Neuron (in vitro differentiated cells): ENCODE results near the gene IQGAP1.

Experiments
- H2AFZ ChIP-seq: one replicate; pipeline ENCODE4 v1.6.1; 2013; ENCODE audit warnings: low read depth, mild to moderate bottlenecking, inconsistent platforms, low read length, moderate library complexity
- H3K27me3 ChIP-seq: one replicate; pipeline ENCODE4 v1.6.1; 2013; ENCODE audit warnings: low read length; ENCODE audit not compliant: insufficient read depth
- H3K36me3 ChIP-seq: one replicate; pipeline ENCODE4 v1.6.1; 2013; ENCODE audit warnings: low read length; ENCODE audit not compliant: insufficient read depth
- H3K4me1 ChIP-seq: one replicate; pipeline ENCODE4 v1.6.1; 2013; ENCODE audit warnings: low read length; ENCODE audit not compliant: insufficient read depth
- H3K4me3 ChIP-seq: 2 replicates; pipeline ENCODE4 v1.5.1; 2013; ENCODE audit warnings: mild to moderate bottlenecking, low read length, moderate library complexity
- H3K9me3 ChIP-seq: one replicate; pipeline ENCODE4 v1.6.1; 2013; ENCODE audit warnings: low read length

The IQGAP1 gene

DNA sequence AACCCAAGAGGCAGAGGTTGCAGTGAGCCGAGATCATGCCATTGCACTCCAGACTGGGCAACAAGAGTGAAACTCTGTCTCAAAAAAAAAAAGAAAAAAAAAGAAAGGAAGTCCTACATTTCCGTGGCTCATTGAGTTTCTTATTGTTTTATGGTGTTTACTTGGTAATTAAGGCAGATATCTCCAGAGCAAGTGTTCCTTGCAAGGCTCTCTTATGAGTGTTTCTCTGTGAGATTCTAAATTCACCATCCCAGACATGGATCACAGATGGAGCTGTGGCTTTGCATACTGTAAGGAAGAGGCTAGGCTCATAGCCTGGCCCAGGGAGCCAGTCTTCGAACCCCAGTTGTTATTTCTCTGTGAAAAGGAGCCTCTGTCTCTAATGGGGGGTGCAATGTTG is 53.0 kb downstream of the IQGAP1 start:
- Histone ChIP-seq H3K36me3 (peaks cover 50% of the 10 kb centered on the region), H3K4me3 (no peak overlapping the region), H2AFZ (no peak overlapping the region), H3K4me1 (no peaks in the 10 kb centered on the region), H3K9me3 (no peaks in the 10 kb centered on the region), H3K27me3 (no peaks in the 10 kb centered on the region)

DNA sequence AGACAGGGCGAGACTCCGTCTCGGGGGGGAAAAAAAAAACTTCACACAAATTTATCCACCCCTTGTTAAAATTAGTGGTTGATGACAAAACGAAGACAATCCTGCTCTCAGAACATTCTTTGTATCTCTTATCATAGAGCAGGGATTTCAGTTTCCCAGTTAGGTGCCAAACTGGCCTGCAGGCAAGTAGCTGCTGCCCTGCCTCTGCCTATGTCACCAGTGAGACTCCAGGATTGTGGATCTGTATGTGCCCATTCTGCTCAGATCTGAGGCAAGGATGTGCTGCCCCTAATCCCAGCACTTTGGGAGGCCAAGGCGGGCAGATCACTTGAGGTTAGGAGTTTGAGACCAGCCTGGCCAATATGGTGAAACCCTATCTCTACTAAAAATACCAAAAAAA is 54.4 kb downstream of the IQGAP1 start:
- H3K9me3 ChIP-seq = no peaks in the 10 kb centered on the region
- no peaks in the 10 kb centered on the region for H3K4me1 ChIP-seq
- H3K36me3 ChIP-seq = peaks cover 50% of the 10 kb centered on the region
- H2AFZ ChIP-seq = no peak overlapping the region
- H3K27me3 ChIP-seq = no peaks in the 10 kb centered on the region
- no peak overlapping the region for H3K4me3 ChIP-seq

DNA sequence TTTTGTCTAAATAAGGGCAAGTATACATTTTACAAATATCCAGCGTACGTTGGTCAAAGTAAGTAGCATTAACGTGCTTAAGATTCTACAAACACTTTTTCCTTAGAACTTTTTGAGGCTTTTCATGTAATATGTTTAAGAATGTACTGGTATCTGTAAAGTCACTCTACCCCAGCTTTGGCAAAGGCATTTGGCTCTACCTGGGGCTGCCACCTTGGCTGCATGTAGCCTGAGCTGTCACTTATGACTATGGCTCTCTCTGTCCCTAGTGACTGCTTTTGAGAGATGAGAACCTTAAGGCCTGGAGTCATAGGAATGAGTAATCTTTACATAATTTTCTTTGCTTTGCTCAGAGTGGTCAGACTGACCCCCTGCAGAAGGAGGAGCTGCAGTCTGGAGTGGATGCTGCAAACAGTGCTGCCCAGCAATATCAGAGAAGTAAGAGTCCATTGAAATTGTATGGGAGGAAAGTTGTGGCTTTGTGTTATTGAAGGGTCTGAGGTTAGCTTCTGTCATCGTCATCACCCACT is 61.2 kb downstream of the IQGAP1 start:
- Histone ChIP-seq H3K9me3 (peaks cover 3% of the 10 kb centered on the region), H2AFZ (no peak overlapping the region), H3K4me1 (no peaks in the 10 kb centered on the region), H3K4me3 (no peak overlapping the region), H3K27me3 (no peaks in the 10 kb centered on the region), H3K36me3 (peaks cover 66% of the 10 kb centered on the region)

DNA sequence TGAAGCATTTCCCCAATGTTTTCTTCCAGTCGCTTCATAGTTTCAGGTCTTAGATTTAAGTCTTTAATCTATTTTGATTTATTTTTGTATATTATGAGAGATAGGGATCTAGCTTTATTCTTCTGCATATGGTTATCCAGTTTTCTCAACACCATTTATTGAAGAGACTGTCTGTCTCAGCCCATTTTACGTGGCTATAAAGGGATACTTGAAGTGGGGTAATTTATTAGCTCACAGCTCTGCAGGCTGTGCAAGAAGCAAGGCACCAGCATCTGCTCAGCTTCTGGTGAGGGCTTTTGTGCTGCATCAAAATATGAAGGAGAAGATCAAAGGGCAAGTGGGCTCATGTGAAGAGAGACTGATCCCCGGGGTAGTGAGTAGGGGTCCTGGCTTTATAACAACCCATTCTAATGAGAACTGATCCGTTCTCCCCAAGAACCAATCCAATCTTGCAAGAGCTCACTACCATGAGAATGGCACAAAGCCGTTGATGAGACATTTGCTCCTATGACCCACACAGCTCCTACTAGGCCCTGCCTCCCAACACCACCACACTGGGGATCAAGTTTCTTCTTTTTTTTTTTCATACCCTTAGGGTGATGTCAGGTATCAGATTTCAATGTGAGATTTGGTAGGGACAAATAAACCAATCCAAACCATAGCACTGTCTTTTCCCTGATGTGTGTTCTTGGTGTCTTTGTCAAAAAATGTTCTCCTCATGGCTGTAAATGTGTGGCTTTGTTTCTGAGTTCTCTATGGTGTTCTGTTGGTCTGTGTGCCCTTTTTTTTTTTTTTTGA is 63.2 kb downstream of the IQGAP1 start:
- H3K9me3 ChIP-seq = peaks cover 3% of the 10 kb centered on the region
- peaks cover 71% of the 10 kb centered on the region for H3K36me3 ChIP-seq
- H2AFZ ChIP-seq = no peak overlapping the region
- no peaks in the 10 kb centered on the region for H3K27me3 ChIP-seq
- no peaks in the 10 kb centered on the region for H3K4me1 ChIP-seq
- H3K4me3 ChIP-seq = no peak overlapping the region

DNA sequence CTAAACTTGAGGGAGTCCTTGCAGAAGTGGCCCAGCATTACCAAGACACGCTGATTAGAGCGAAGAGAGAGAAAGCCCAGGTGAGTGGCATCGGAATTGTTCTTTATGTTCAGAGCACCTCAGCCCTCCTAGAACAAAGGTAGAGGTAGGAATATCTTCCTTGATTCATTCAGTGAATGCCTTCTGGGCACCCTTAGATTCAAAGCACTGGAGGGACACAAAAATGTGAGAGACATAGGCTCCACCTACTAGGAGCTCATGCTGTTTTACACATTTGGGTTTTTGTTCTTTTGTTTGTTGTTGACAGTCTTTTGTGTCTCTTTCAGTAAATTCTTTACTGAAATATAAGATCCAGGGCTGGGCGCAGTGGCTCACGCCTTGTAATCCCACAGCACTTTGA is 68.2 kb downstream of the IQGAP1 start:
- no peaks in the 10 kb centered on the region for H3K4me1 ChIP-seq
- no peaks in the 10 kb centered on the region for H3K9me3 ChIP-seq
- H2AFZ ChIP-seq = no peak overlapping the region
- no peak overlapping the region for H3K4me3 ChIP-seq
- H3K27me3 ChIP-seq = no peaks in the 10 kb centered on the region
- peaks cover 77% of the 10 kb centered on the region for H3K36me3 ChIP-seq

DNA sequence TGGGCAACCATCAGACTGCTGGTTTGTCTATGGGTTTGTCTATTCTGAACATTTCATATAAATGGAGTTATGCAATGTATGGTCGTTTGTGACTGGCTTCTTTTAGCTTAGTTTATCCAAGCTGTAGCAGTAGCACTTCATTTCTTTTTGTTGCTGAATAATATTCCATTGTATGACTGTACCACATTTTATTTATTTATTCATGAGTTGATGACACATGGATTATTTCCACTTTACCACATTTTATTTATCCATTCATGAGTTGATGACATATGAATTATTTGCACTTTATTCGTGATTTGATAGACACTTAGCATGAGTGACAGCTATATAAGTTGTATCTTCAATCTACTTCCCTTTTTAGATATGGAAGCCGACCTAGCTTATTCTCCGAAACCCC is 70.0 kb downstream of the IQGAP1 start:
- H2AFZ ChIP-seq = no peak overlapping the region
- no peaks in the 10 kb centered on the region for H3K9me3 ChIP-seq
- H3K4me1 ChIP-seq = peaks cover 3% of the 10 kb centered on the region
- H3K27me3 ChIP-seq = no peaks in the 10 kb centered on the region
- H3K4me3 ChIP-seq = no peak overlapping the region
- H3K36me3 ChIP-seq = peaks cover 59% of the 10 kb centered on the region

DNA sequence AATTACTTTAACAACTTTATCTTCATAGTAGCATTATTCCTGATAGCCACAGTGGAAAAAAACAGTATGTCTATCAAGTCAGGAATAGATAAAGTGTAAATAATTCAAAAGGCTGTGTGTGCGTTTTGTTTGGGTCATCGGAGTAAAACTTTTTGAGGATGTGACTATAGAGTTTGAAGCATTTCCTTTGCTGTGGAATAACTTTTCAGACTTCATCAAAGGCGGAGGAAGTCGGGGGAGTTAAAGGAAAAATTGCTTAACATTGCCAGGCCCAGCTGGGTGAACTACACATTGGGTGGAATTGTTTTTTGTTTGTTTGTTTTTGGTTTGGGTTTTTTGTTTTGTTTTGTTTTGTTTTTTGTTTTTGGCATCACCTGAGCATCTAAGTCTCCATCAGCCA is 71.3 kb downstream of the IQGAP1 start:
- no peaks in the 10 kb centered on the region for H3K9me3 ChIP-seq
- no peak overlapping the region for H3K4me3 ChIP-seq
- H3K36me3 ChIP-seq = peaks cover 52% of the 10 kb centered on the region
- no peaks in the 10 kb centered on the region for H3K27me3 ChIP-seq
- H2AFZ ChIP-seq = no peak overlapping the region
- peaks cover 12% of the 10 kb centered on the region for H3K4me1 ChIP-seq

DNA sequence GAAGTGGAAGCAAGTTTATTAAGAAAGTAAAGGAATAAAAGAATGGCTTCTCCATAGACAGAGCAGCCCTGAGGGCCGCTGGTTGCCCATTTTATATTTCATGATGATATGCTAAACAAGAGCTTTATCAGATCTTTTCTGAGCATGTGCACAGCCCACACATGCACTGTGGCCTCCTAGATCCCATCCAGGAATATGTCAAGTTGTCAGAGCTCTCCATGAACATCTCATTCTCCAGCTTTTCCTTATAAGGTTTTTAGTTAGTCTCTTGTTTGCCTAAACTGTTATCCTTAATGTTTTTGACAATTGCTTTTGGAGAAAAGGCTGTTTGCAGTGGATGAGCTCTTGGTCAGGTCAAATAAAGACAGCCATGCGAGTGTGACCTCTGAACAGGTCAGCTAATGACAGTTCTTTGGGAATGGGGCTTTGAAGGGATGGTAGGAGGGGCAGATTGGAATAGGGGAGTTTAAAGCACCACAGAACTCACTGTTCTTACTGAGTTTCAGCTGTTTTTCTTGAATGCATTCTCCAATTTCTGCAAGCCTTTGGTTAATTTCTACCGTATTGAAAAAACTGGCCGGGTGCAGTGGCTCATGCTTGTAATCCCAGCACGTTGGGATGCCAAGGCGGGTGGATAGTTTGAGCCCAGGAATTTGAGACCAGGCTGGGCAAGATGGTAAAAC is 72.2 kb downstream of the IQGAP1 start:
- H3K36me3 ChIP-seq = peaks cover 50% of the 10 kb centered on the region
- no peak overlapping the region for H2AFZ ChIP-seq
- H3K4me3 ChIP-seq = no peak overlapping the region
- peaks cover 12% of the 10 kb centered on the region for H3K4me1 ChIP-seq
- H3K27me3 ChIP-seq = no peaks in the 10 kb centered on the region
- no peaks in the 10 kb centered on the region for H3K9me3 ChIP-seq

DNA sequence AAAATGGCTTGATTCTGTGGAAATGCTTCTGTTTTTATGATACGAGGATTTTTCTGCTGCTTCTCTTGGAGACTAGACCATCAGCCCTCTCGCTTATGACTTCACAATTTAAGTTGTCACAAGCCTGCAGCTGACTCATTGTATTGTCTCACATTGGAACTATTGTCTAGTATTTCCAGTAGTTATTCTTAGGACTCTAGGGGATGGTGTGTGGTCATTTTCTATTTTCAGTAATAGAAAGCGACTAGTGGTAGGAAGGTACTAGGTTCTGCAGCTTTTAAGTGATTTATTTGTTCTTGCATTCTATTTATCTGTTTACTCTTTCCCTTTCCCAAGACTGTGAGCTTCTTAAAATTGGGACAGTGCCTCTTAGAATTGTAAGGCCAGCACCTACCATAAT is 75.3 kb downstream of the IQGAP1 start:
- Histone ChIP-seq H3K9me3 (no peaks in the 10 kb centered on the region), H3K4me1 (peaks cover 12% of the 10 kb centered on the region), H3K27me3 (no peaks in the 10 kb centered on the region), H3K36me3 (peaks cover 48% of the 10 kb centered on the region), H2AFZ (no peak overlapping the region), H3K4me3 (no peak overlapping the region)

DNA sequence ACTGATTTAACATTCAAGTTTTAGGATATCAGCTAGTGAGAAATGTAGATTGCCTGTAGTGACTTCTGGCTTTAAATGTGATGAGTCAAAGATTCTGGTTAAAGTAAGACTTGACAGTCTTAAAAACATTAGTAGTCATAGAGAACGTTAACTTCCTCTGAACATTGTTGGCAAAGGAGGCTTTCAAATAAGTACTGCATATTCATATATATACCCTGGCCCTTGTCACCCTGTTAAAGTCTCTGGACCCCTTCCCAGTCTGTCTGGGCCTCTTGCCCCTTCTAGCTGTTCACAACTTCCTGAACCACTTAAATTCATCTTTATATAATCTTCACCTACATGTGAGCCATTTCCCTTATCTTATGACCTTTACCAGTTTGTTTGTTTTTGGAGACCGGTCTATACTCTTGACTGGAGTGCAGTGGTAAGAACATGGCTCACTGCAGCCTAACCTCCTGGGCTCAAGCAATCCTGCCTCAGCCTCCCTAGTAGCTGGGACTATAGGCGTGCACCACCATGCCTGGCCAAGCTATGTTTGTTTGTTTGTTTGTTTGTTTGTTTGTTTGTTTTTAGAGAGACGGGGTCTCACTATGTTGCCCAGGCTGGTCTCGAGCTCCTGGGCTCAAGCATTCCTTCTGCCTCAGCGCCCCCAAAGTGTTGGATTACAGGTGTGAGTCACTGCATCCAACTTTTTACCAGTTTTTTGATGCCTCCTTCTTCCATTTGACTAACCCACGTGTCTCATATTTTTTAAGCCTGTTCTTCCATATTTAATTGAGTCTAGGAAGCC is 77.3 kb downstream of the IQGAP1 start:
- Histone ChIP-seq H3K36me3 (peaks cover 38% of the 10 kb centered on the region), H3K4me3 (no peak overlapping the region), H3K9me3 (no peaks in the 10 kb centered on the region), H3K4me1 (peaks cover 12% of the 10 kb centered on the region), H3K27me3 (no peaks in the 10 kb centered on the region), H2AFZ (no peak overlapping the region)

DNA sequence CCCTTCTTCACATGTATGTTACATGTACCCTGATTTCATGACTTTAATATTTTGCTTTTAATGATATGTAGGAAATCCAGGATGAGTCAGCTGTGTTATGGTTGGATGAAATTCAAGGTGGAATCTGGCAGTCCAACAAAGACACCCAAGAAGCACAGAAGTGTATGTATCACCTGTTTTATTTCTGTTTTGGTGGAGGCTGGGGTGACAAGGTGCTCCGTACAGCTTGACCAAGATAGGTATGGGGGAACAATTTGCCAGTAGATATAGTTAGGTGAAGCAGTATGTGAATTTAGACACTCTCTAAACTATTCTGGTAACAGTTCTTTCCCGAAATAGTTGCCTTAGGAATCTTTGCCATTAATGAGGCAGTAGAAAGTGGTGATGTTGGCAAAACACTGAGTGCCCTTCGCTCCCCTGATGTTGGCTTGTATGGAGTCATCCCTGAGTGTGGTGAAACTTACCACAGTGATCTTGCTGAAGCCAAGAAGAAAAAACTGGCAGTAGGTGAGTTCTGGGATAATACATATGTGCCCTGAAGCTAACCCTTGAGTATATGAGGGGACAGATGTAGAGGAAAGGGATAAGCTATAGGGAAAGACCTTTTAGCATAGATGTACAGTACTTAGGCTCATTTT is 78.0 kb downstream of the IQGAP1 start:
- no peak overlapping the region for H3K4me3 ChIP-seq

DNA sequence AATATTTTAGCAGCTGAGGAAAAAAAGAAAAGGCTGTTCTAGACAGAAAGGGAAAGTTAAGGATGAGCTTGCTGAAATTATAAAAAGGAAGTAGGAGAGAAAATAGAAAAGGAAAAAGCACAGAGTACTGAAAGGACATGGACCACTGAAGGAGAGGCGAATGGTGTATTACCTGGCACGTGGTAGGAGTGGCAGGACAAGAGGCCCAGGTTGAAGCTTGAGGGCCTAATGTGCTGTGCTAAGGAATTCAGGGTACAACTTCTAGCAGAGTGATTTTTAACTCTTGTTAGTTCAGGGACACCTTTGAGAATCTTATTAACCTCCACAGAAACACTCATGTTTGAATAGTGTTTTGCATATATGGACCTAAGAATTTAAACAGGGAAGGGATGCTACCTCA is 81.7 kb downstream of the IQGAP1 start:
- H3K4me3 ChIP-seq = no peak overlapping the region
- H3K9me3 ChIP-seq = peaks cover 3% of the 10 kb centered on the region
- no peak overlapping the region for H2AFZ ChIP-seq
- H3K27me3 ChIP-seq = no peaks in the 10 kb centered on the region
- H3K36me3 ChIP-seq = peaks cover 64% of the 10 kb centered on the region
- H3K4me1 ChIP-seq = no peaks in the 10 kb centered on the region

More for the DNA sequence above, 78.0 kb downstream of the IQGAP1 start:
- Histone ChIP-seq H3K9me3 (no peaks in the 10 kb centered on the region), H3K27me3 (no peaks in the 10 kb centered on the region), H3K36me3 (peaks cover 40% of the 10 kb centered on the region), H3K4me1 (peaks cover 12% of the 10 kb centered on the region), H2AFZ (no peak overlapping the region)
